Duodenal mucosa (tissue), 2 donors: ENCODE data around the gene PRICKLE2.

ENCODE experiments used
- H3K27ac ChIP-seq: one replicate; pipeline ENCODE4 v1.7.0; 2013; ENCODE audit warnings: low read depth, low read length
- H3K27me3 ChIP-seq, 2 donors: one replicate each; pipeline ENCODE4 v1.7.0; 2013; ENCODE audit warnings: low read length in 2 of 2, control low read depth in 1 of 2; ENCODE audit not compliant: insufficient read depth in 2 of 2, control insufficient read depth in 1 of 2
- H3K36me3 ChIP-seq, 2 donors: one replicate each; pipeline ENCODE4 v1.7.0; 2013; ENCODE audit warnings: low read length in 2 of 2, control low read depth in 1 of 2; ENCODE audit not compliant: insufficient read depth in 2 of 2, control insufficient read depth in 1 of 2
- H3K4me1 ChIP-seq, 2 donors: one replicate each; pipeline ENCODE4 v1.7.0; 2013; ENCODE audit warnings: low read length in 2 of 2, control low read depth in 1 of 2; ENCODE audit not compliant: insufficient read depth in 2 of 2, control insufficient read depth in 1 of 2
- H3K4me3 ChIP-seq, 2 donors: one replicate each; pipeline ENCODE4 v1.7.0; 2013; ENCODE audit warnings: low read length in 2 of 2, low read depth in 1 of 2
- H3K9ac ChIP-seq, 2 donors: one replicate each; pipeline ENCODE4 v1.7.0; 2013; ENCODE audit warnings: low read length in 2 of 2, low read depth in 1 of 2
- H3K9me3 ChIP-seq, 2 donors: one replicate each; pipeline ENCODE4 v1.7.0; 2013; ENCODE audit warnings: low read length in 2 of 2, control low read depth in 1 of 2; ENCODE audit not compliant: control insufficient read depth in 1 of 2

PRICKLE2 gene

DNA sequence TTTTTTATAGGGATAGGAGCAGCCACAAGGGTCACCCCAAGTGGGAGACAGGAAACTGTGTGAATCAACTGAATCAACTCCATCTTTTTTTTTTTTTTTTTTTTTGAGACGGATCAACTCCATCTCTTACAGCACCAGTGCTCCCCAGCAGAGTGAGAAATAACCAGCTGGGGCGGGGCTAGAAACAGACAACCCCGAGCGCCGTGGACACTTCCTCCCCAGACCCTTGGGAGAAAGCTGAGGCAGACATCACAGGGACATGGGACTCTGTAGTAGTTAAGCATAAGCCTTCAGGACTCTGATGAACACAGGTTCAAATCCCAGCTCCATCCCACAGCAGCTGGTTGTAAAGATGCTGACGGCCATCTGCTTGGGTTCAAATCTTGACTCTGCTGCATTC lies 75.4 kb downstream of the PRICKLE2 start:
- no peak overlapping the region for H3K4me3 ChIP-seq
- no peak overlapping the region for H3K9ac ChIP-seq
- no peaks in the 10 kb centered on the region for H3K36me3 ChIP-seq
- peaks cover 13 to 15% of the 10 kb centered on the region in 2 donors for H3K4me1 ChIP-seq
- H3K27ac ChIP-seq: no peak overlapping the region
- H3K27me3 ChIP-seq: no peaks in the 10 kb centered on the region
- no peaks in the 10 kb centered on the region for H3K9me3 ChIP-seq

DNA sequence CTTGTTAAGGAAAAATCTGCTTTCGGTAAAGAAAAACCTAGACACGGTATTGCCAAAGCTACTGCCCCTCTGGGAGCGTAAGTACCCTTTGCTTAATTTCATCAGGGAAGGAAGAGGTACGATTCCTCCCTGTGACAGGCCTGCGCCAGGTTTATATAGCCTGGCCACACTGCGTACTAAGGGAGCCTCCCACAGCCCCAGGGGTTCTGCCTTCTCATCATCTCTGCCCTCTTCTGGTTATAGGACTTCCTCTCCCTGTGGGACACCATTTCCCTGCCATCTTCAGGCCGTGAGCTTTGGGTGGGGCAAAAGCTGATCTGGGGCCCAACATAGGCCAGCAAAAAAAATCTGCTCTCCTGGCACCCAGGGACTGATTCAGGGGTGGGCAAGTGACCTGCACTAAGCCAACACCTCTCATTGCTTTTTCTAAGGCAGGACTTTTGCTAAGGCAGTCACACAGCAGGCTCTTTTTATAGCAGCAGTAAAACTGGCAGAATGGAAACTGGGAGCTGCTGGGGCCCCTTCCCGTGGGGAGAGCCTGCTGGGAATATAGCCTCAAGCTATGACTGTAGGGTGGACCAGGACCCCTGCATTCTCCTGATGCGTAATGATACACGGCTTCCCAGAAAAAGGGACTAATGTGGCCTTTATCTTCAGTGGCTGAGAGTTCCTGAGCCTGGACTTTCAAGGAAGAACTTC lies 76.2 kb downstream of the PRICKLE2 start:
- no peaks in the 10 kb centered on the region for H3K9me3 ChIP-seq
- H3K4me1 ChIP-seq: peaks cover 13 to 15% of the 10 kb centered on the region in 2 donors
- H3K27me3 ChIP-seq: no peaks in the 10 kb centered on the region
- no peak overlapping the region for H3K9ac ChIP-seq
- no peaks in the 10 kb centered on the region for H3K36me3 ChIP-seq
- H3K27ac ChIP-seq: no peak overlapping the region
- no peak overlapping the region for H3K4me3 ChIP-seq

DNA sequence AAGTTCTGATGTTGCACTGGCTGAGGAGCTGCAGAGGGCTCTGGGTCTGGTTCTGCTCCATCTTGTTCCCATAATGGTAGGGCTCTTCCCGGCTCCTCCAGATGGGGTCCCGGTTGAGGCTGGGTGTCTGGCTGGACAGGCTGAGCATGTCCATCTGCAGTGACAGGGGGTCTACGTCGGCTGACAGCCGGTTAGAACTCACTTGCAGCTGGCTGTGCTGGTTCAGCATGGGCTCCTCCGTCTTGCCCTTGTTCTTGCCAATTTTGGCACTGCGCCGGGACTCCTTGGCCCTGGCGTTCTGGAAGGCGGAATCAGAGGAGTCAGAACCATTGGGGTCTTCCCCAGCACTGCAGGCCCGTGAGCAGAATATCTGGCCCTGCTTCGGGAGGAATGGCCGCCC lies 78.1 kb downstream of the PRICKLE2 start:
- Histone ChIP-seq H3K36me3 (no peaks in the 10 kb centered on the region), H3K27ac (no peak overlapping the region), H3K4me3 (no peak overlapping the region), H3K9me3 (no peaks in the 10 kb centered on the region), H3K9ac (no peak overlapping the region), H3K4me1 (peaks cover 13 to 15% of the 10 kb centered on the region in 2 donors), H3K27me3 (no peaks in the 10 kb centered on the region)

GRCh38 chr3:64145438-64145837 lies 79.8 kb downstream of the PRICKLE2 start:
- H3K4me1 ChIP-seq: peaks cover 3 to 6% of the 10 kb centered on the region in 2 donors
- H3K27ac ChIP-seq: no peak overlapping the region
- no peaks in the 10 kb centered on the region for H3K27me3 ChIP-seq
- H3K9ac ChIP-seq: no peak overlapping the region
- no peaks in the 10 kb centered on the region for H3K9me3 ChIP-seq
- H3K4me3 ChIP-seq: no peak overlapping the region
- no peaks in the 10 kb centered on the region for H3K36me3 ChIP-seq

- Histone ChIP-seq H3K4me3 (no peak overlapping the region), H3K27ac (no peak overlapping the region), H3K36me3 (no peaks in the 10 kb centered on the region), H3K4me1 (no peaks in the 10 kb centered on the region), H3K9ac (no peak overlapping the region), H3K9me3 (no peaks in the 10 kb centered on the region), H3K27me3 (no peaks in the 10 kb centered on the region)
Measured at GRCh38 chr3:64144241-64144900, 80.9 kb downstream of the PRICKLE2 start.

DNA sequence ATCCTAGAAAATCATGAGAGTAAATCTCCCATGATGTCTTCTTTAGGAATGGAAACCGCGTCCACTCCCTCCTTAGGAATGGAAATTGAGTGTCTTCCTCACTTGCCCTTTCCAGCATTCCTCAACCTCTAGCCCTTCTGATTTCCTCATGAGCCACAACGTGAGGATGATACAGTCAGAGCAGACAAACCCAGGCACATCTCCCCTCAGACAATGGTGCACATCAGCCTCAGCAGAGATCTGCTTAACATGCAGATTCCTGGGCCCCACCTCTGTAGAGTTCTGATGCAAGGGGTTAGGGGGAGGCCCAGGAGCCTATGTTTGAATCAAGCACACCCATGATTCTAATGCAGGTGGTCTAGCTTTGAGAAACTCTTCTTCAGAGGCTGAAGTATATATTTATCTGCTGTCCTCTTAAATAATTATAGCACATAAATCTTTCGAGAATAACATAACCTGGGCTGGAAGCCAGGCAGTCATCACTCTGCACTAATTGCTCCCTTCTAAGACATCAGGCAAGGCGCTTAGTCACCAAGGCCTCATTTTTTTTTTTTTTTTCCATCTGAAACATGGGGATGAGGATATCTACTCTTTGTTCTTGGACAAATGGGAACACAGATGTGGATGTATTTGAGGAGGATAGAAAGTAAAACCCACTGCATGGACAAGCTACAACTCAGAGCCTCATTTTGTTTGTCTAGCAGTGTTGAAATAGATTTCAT lies 81.7 kb downstream of the PRICKLE2 start:
- no peaks in the 10 kb centered on the region for H3K4me1 ChIP-seq
- H3K27me3 ChIP-seq: no peaks in the 10 kb centered on the region
- H3K9me3 ChIP-seq: no peaks in the 10 kb centered on the region
- H3K27ac ChIP-seq: no peak overlapping the region
- H3K4me3 ChIP-seq: no peak overlapping the region
- H3K9ac ChIP-seq: no peak overlapping the region
- no peaks in the 10 kb centered on the region for H3K36me3 ChIP-seq

DNA sequence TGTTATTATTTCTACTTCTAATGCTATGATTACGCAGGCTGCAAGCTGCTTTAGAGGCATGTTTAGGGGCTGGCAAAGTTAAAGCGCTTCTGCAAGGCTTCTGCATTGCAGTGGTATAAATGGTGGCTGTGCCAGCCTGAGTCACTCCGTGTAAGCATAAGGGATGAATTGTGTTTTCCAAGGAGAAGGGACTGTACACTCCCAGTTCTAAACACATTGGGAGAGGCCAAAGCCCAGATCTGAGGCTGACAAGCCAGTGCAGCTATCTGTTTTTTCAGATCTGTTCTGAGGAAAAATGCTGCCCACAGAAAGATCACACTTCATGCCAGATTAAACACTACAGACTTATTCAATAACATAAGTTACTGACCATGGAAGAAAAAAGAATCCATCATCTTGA lies 83.8 kb downstream of the PRICKLE2 start:
- Histone ChIP-seq H3K4me1 (no peaks in the 10 kb centered on the region), H3K36me3 (no peaks in the 10 kb centered on the region), H3K9me3 (no peaks in the 10 kb centered on the region), H3K9ac (no peak overlapping the region), H3K27ac (no peak overlapping the region), H3K4me3 (no peak overlapping the region), H3K27me3 (no peaks in the 10 kb centered on the region)

- Histone ChIP-seq H3K4me3 (no peak overlapping the region), H3K36me3 (no peaks in the 10 kb centered on the region), H3K27me3 (no peaks in the 10 kb centered on the region), H3K27ac (no peak overlapping the region), H3K9me3 (no peaks in the 10 kb centered on the region), H3K4me1 (no peaks in the 10 kb centered on the region), H3K9ac (no peak overlapping the region)
Measured at GRCh38 chr3:64140651-64141050, 84.6 kb downstream of the PRICKLE2 start.

- no peaks in the 10 kb centered on the region for H3K9me3 ChIP-seq
- no peaks in the 10 kb centered on the region for H3K27me3 ChIP-seq
- no peaks in the 10 kb centered on the region for H3K36me3 ChIP-seq
- H3K27ac ChIP-seq: no peak overlapping the region
- H3K4me3 ChIP-seq: no peak overlapping the region
- H3K4me1 ChIP-seq: no peaks in the 10 kb centered on the region
- H3K9ac ChIP-seq: no peak overlapping the region
Measured at GRCh38 chr3:64138656-64139375, 86.5 kb downstream of the PRICKLE2 start.

GRCh38 chr3:64138046-64138445 lies 87.2 kb downstream of the PRICKLE2 start:
- H3K4me1 ChIP-seq: no peaks in the 10 kb centered on the region
- H3K9me3 ChIP-seq: no peaks in the 10 kb centered on the region
- H3K4me3 ChIP-seq: no peak overlapping the region
- no peak overlapping the region for H3K9ac ChIP-seq
- no peaks in the 10 kb centered on the region for H3K27me3 ChIP-seq
- no peak overlapping the region for H3K27ac ChIP-seq
- H3K36me3 ChIP-seq: no peaks in the 10 kb centered on the region
